K562 (cell line): ENCODE data around the gene PFKFB2. TPM values are rescaled to one million over a fixed set of nuclear protein-coding genes. Genes with fewer than 3 reads are reported as not detected.

ENCODE experiments used
- CREB3L1 ChIP-seq: fragments of 450-650 bp; IDR thresholded peaks from 2 replicates; pipeline ENCODE4 v1.6.1; 2014; ENCODE audit warnings: low read depth, mild to moderate bottlenecking, moderate library complexity, borderline replicate concordance
- CUX1 ChIP-seq: fragments of 200-800 bp; sonication (Bioruptor generic); IDR thresholded peaks from 2 replicates; pipeline ENCODE4 v1.6.1; 2016; ENCODE audit warnings: missing genetic modification characterization, missing compliant biosample characterization
- FOXO4 ChIP-seq: fragments of 450-650 bp; formaldehyde crosslinking; IDR thresholded peaks from 2 replicates; pipeline ENCODE4 v1.4.0; 2020; ENCODE audit warnings: mild to moderate bottlenecking, moderate library complexity
- HDAC1 ChIP-seq, 2 experiments: fragments of 450-650 bp; IDR thresholded peaks; 2 replicates each; pipeline ENCODE4 v1.6.1; 2016 to 2017; ENCODE audit warnings: inconsistent platforms in 1 of 2, mild to moderate bottlenecking in 1 of 2, moderate library complexity in 1 of 2
- IRF2 ChIP-seq: sonication (generic); formaldehyde crosslinking; IDR thresholded peaks from 2 replicates; pipeline ENCODE4 v1.8.1; 2022; ENCODE audit warnings: mild to moderate bottlenecking, missing genetic modification reagents
- MTF1 ChIP-seq: fragments of 250-450 bp; sonication (Bioruptor Pico); IDR thresholded peaks from 2 replicates; pipeline ENCODE4 v1.9.0; 2021; ENCODE audit warnings: moderate library complexity, mild to moderate bottlenecking, inconsistent platforms, borderline replicate concordance
- NFYB ChIP-seq: IDR thresholded peaks from 2 replicates; pipeline ENCODE4 v1.6.1; 2011; ENCODE audit warnings: mild to moderate bottlenecking, moderate library complexity; ENCODE audit not compliant: insufficient read length; ENCODE audit errors: extremely low read depth
- RCOR1 ChIP-seq, 2 experiments: IDR thresholded peaks; 2 replicates each; pipeline ENCODE4 v1.6.1; 2012; ENCODE audit warnings: low read depth in 2 of 2, low read length in 2 of 2, borderline replicate concordance in 1 of 2, improper control_type of control experiment in 1 of 2
- SMAD4 ChIP-seq: fragments of 250-450 bp; sonication (Bioruptor Pico); conservative IDR thresholded peaks from 2 replicates; pipeline ENCODE4 v1.8.0; 2021; ENCODE audit warnings: inconsistent platforms, mild to moderate bottlenecking, moderate library complexity
- SMC3 ChIP-seq: conservative IDR thresholded peaks from 2 replicates; pipeline ENCODE4 v1.6.1; 2011; ENCODE audit warnings: low read depth, low read length, improper control_type of control experiment; ENCODE audit not compliant: insufficient read depth
- TAL1 ChIP-seq: fragments of 450-650 bp; IDR thresholded peaks from 2 replicates; pipeline ENCODE4 v1.6.1; 2016; ENCODE audit warnings: mild to moderate bottlenecking
- TCFL5 ChIP-seq: fragments of 250-450 bp; sonication (Bioruptor Pico); conservative IDR thresholded peaks from 2 replicates; pipeline ENCODE4 v1.6.1; 2021; ENCODE audit warnings: mild to moderate bottlenecking, moderate library complexity, matching md5 sums
- ZFP1 ChIP-seq: fragments of 450-650 bp; formaldehyde crosslinking; IDR thresholded peaks from 2 replicates; pipeline ENCODE4 v1.4.0; 2020; ENCODE audit warnings: mild to moderate bottlenecking, mixed read lengths
- ZFP30 ChIP-seq: fragments of 250-450 bp; sonication (Bioruptor Pico); IDR thresholded peaks from 2 replicates; pipeline ENCODE4 v1.8.0; 2022; ENCODE audit warnings: moderate library complexity, mild to moderate bottlenecking, inconsistent platforms, borderline replicate concordance
- ZNF197 ChIP-seq: fragments of 200-800 bp; sonication (Bioruptor generic); IDR thresholded peaks from 2 replicates; pipeline ENCODE4 v1.6.1; 2016; ENCODE audit warnings: low read depth, missing genetic modification characterization, missing compliant biosample characterization
- ZNF384 ChIP-seq: IDR thresholded peaks from 2 replicates; pipeline ENCODE4 v1.6.1; 2012; ENCODE audit warnings: low read depth, low read length, improper control_type of control experiment
- ZNF695 ChIP-seq: fragments of 450-650 bp; formaldehyde crosslinking; IDR thresholded peaks from 2 replicates; pipeline ENCODE4 v1.4.0; 2020; ENCODE audit warnings: mild to moderate bottlenecking, moderate library complexity
- polyA plus RNA-seq, 8 experiments: library from polyadenylated mRNA; depleted of rRNA in 4 of 8; stranded (reverse) in 5 of 8; unstranded in 3 of 8; fragments of >200 nt; fragmentation: Nextera tagmentation in 2 of 8; fragmentation: Illumina TruSeq in 1 of 8; extraction: Ambion mirVana in 2 of 8; extraction: Trizol in 1 of 8; gene quantifications; 2 replicates each; pipeline versions ENCODE4 v1.2.1 to v1.2.3, GENCODE V29; 2011 to 2014; ENCODE audit warnings: inconsistent platforms in 1 of 8, missing spikeins in 1 of 8
- total RNA-seq, 7 experiments: library from RNA; depleted of rRNA in 6 of 7; stranded (reverse); fragments of >200 nt in 6 of 7; fragmentation: Illumina TruSeq in 2 of 7; extraction: Trizol in 2 of 7; gene quantifications; 2 replicates each; pipeline versions ENCODE4 v1.2.1 to v1.2.3, GENCODE V29; 2011 to 2021; ENCODE audit warnings: low replicate concordance in 1 of 7
- TF ChIP-seq, protein P1 (sequence below): sonication (generic); formaldehyde crosslinking; IDR thresholded peaks from 2 replicates; pipeline ENCODE4 v1.8.0; 2022; ENCODE audit warnings: mild to moderate bottlenecking, missing genetic modification reagents

Gene PFKFB2
- total and polyA plus RNA-seq, 9 of the 15 experiments (the other 6 are each of a cell fraction or from before 2014, with no cell fraction given): 6.9 to 26.0 (median 16.4) TPM

- peak; percentile 80; the same call in 1 of the 2 replicates for TF ChIP-seq CREB3L1
- peak; percentile 92 for TF ChIP-seq ZNF695 (CRISPR knock-in tag)
- TF ChIP-seq CUX1 (CRISPR knock-in tag): peak; percentile 98
- no peak for TF ChIP-seq ZNF384
- peak; percentile 92 for TF ChIP-seq ZFP1 (CRISPR knock-in tag)
- no peak for TF ChIP-seq IRF2
- TF ChIP-seq NFYB: peak; percentile 28
- peak; percentile 100 for TF ChIP-seq TAL1
- peak; percentile 76 to 96; a peak in 3 of 4 replicates for TF ChIP-seq RCOR1 (IDR thresholded peaks at IDR 0.05; ENCODE audit: borderline replicate concordance in 1 of 2, low read depth in 2 of 2, low read length in 2 of 2)
- TF ChIP-seq, protein P1, sequence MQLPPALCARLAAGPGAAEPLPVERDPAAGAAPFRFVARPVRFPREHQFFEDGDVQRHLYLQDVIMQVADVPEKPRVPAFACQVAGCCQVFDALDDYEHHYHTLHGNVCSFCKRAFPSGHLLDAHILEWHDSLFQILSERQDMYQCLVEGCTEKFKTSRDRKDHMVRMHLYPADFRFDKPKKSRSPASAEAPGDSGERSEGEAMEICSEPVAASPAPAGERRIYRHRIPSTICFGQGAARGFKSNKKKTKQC (CRISPR knock-in tag): peak; percentile 67
- TF ChIP-seq ZFP30: 0 out of 2 replicates have a peak, but pooled peaks have one; percentile 6
- peak; percentile 97 for TF ChIP-seq TCFL5 (CRISPR knock-in tag)
- TF ChIP-seq HDAC1 (IDR thresholded peaks at IDR 0.05): peak; percentile 85 to 95
- TF ChIP-seq ZNF197 (CRISPR knock-in tag): peak; percentile 99
- peak; percentile 94 for TF ChIP-seq FOXO4 (CRISPR knock-in tag)
- TF ChIP-seq SMAD4 (CRISPR knock-in tag): peak; percentile 100
- TF ChIP-seq SMC3: 0 out of 2 replicates have a peak, but pooled peaks have one; percentile 2
- TF ChIP-seq MTF1 (CRISPR knock-in tag): peak; percentile 94
These were observed 28.6 kb upstream of the PFKFB2 start (continued) for GRCh38 chr1:207024202-207025145.
